ENCODE measurements around the gene DMAC2.

DMAC2 gene

GRCh38 chr19:41445575-41445974 is 5.9 kb upstream of the DMAC2 start:
- Histone ChIP-seq H3K9me3 (ENCODE audit: severe bottlenecking) (no peaks in the 10 kb centered on the region), H3K27ac (no peak overlapping the region), H3K27me3 (ENCODE audit: insufficient read depth, low read depth, severe bottlenecking) (peaks cover 6% of the 10 kb centered on the region), H3K4me3 (ENCODE audit: low read depth, low read length) (no peak overlapping the region), H3K36me3 (no peaks in the 10 kb centered on the region)
- no peak for DNase-seq
- no peak for TF ChIP-seq CTCF (IDR thresholded peaks at IDR 0.05; ENCODE audit: low read depth, low read length)

GRCh38 chr19:41443813-41444455 is 4.2 kb upstream of the DMAC2 start:
- Histone ChIP-seq H3K4me3 (ENCODE audit: low read depth, low read length) (no peak overlapping the region), H3K36me3 (no peaks in the 10 kb centered on the region), H3K27ac (no peak overlapping the region), H3K27me3 (ENCODE audit: insufficient read depth, low read depth, severe bottlenecking) (peaks cover 6% of the 10 kb centered on the region), H3K9me3 (ENCODE audit: severe bottlenecking) (no peaks in the 10 kb centered on the region)
- no peak for TF ChIP-seq CTCF (IDR thresholded peaks at IDR 0.05; ENCODE audit: low read depth, low read length)
- no peak for DNase-seq

- Histone ChIP-seq H3K36me3 (peaks cover 3% of the 10 kb centered on the region; the same call in 1 of the 2 replicates), H3K9me3 (ENCODE audit: severe bottlenecking) (no peaks in the 10 kb centered on the region), H3K4me3 (ENCODE audit: low read depth, low read length) (no peak within 1 kb of the TSS), H3K27me3 (ENCODE audit: insufficient read depth, low read depth, severe bottlenecking) (peaks cover 4% of the 10 kb centered on the region), H3K27ac (no peak within 1 kb of the TSS)
- no peak for DNase-seq
- TF ChIP-seq CTCF (IDR thresholded peaks at IDR 0.05; ENCODE audit: low read depth, low read length) = no peak
Measured at GRCh38 chr19:41442473-41443355, 3.0 kb upstream of the DMAC2 start, which contains the start of gene ERICH4. Gene ERICH4, plus strand, starts transcription at chr19:41443156. Its CDS starts 14 bp downstream, at chr19:41443170.

- H3K4me3 ChIP-seq (ENCODE audit: low read depth, low read length) = no peak overlapping the region
- H3K27me3 ChIP-seq (ENCODE audit: insufficient read depth, low read depth, severe bottlenecking) = no peaks in the 10 kb centered on the region
- no peak overlapping the region for H3K27ac ChIP-seq
- DNase-seq = no peak
- H3K36me3 ChIP-seq = peaks cover 4% of the 10 kb centered on the region; the same call in 1 of the 2 replicates
- TF ChIP-seq CTCF (IDR thresholded peaks at IDR 0.05; ENCODE audit: low read depth, low read length) = no peak
- no peaks in the 10 kb centered on the region for H3K9me3 ChIP-seq (ENCODE audit: severe bottlenecking)
Measured at GRCh38 chr19:41441321-41441945, 1.7 kb upstream of the DMAC2 start.

- Histone ChIP-seq H3K9me3 (ENCODE audit: severe bottlenecking) (no peaks in the 10 kb centered on the region), H3K27ac (no peak overlapping the region), H3K4me3 (ENCODE audit: low read depth, low read length) (no peak overlapping the region), H3K36me3 (peaks cover 7% of the 10 kb centered on the region), H3K27me3 (ENCODE audit: insufficient read depth, low read depth, severe bottlenecking) (no peaks in the 10 kb centered on the region)
- no peak for TF ChIP-seq CTCF (IDR thresholded peaks at IDR 0.05; ENCODE audit: low read depth, low read length)
- no peak for DNase-seq
Measured at GRCh38 chr19:41437944-41438574, 1.7 kb downstream of the DMAC2 start.
